MM.1S (cell line): Measurements from ENCODE around the gene B3GNT5.

Source experiments
- DNase-seq: peaks from one replicate; pipeline ENCODE4 v3.0.0-alpha.2; 2015
- H2AFZ ChIP-seq: fragments of 300-600 bp; sonication (generic); 2 replicates; pipeline ENCODE4 v1.6.0; 2016; ENCODE audit warnings: antibody characterized with exemption, low read length
- H3F3A ChIP-seq: fragments of 300-600 bp; sonication (generic); 2 replicates; pipeline ENCODE4 v1.6.1; 2016; ENCODE audit warnings: mild to moderate bottlenecking, antibody characterized with exemption, low read length, moderate library complexity, mixed read lengths; ENCODE audit not compliant: insufficient read depth
- H3K27ac ChIP-seq: fragments of 300-600 bp; sonication (generic); 2 replicates; pipeline ENCODE4 v1.5.1; 2016; ENCODE audit warnings: mild to moderate bottlenecking, low read length
- H3K27me3 ChIP-seq: fragments of 300-600 bp; sonication (generic); replicated peaks from 2 replicates; pipeline ENCODE4 v1.6.0; 2016; ENCODE audit warnings: low read length; ENCODE audit not compliant: insufficient read depth
- H3K36me3 ChIP-seq: fragments of 300-600 bp; sonication (generic); replicated peaks from 2 replicates; pipeline ENCODE4 v1.6.1; 2016; ENCODE audit warnings: mild to moderate bottlenecking, low read length, mixed read lengths; ENCODE audit not compliant: insufficient read depth
- H3K4me1 ChIP-seq: fragments of 300-600 bp; sonication (generic); 2 replicates; pipeline ENCODE4 v1.6.1; 2016; ENCODE audit warnings: low read length, mixed read lengths
- H3K4me2 ChIP-seq: fragments of 300-600 bp; sonication (generic); 2 replicates; pipeline ENCODE4 v1.6.0; 2016; ENCODE audit warnings: low read depth, low read length
- H3K4me3 ChIP-seq: fragments of 300-600 bp; sonication (generic); 2 replicates; pipeline ENCODE4 v1.5.1; 2016; ENCODE audit warnings: low read length, mixed read lengths
- H3K79me2 ChIP-seq: fragments of 300-600 bp; sonication (generic); 2 replicates; pipeline ENCODE4 v1.6.1; 2016; ENCODE audit warnings: mixed run types, low read length, mixed read lengths
- H3K9ac ChIP-seq: fragments of 300-600 bp; sonication (generic); 2 replicates; pipeline ENCODE4 v1.6.1; 2016; ENCODE audit warnings: low read length, mixed read lengths
- H3K9me2 ChIP-seq: fragments of 300-600 bp; sonication (generic); replicated peaks from 2 replicates; pipeline ENCODE4 v1.6.1; 2016; ENCODE audit warnings: mild to moderate bottlenecking, low read length, mixed read lengths; ENCODE audit not compliant: insufficient read depth
- H3K9me3 ChIP-seq: fragments of 300-600 bp; sonication (generic); replicated peaks from 2 replicates; pipeline ENCODE4 v1.6.1; 2016; ENCODE audit warnings: mild to moderate bottlenecking, low read length, mixed read lengths; ENCODE audit not compliant: insufficient read depth
- H4K20me1 ChIP-seq: fragments of 300-600 bp; sonication (generic); 2 replicates; pipeline ENCODE4 v1.6.1; 2016; ENCODE audit warnings: mild to moderate bottlenecking, low read length, moderate library complexity, mixed read lengths; ENCODE audit not compliant: insufficient read depth
- EZH2 ChIP-seq: fragments of 300-600 bp; sonication (generic); optimal IDR thresholded peaks from 2 replicates; pipeline ENCODE3; 2017; ENCODE audit warnings: low read depth, mild to moderate bottlenecking, antibody characterized with exemption, low read length, mixed read lengths
- EZH2phosphoT487 ChIP-seq: fragments of 300-600 bp; sonication (generic); IDR thresholded peaks from 2 replicates; pipeline ENCODE4 v1.6.1; 2018; ENCODE audit warnings: antibody characterized with exemption, low read length
- TF ChIP-seq, protein P1 (sequence below): fragments of 300-600 bp; sonication (generic); IDR thresholded peaks from 2 replicates; pipeline ENCODE4 v1.5.1; 2016; ENCODE audit warnings: antibody characterized with exemption, low read length, mixed read lengths

Gene B3GNT5

DNA sequence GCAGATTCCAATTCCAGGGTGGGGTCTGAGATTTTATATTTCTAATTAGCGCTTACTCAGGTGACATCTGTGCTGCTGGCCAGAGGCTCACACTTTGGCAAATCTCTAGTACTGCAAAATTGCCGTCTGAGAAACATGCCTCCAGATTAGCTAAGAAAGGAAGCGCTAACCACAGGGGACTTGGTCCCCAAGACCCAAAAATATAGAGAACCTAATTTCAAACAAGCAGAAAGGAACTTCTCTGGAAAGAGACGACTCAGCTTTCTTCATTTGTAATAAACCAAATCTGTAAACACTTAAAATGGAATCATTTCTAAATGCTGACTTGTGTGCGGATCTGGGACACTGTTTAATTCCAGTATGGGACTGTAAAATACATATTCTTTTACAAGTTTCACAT lies 55.7 kb downstream of the B3GNT5 start:
- Histone ChIP-seq H3K4me2 (no peak overlapping the region), H3K9me2 (no peaks in the 10 kb centered on the region)

DNA sequence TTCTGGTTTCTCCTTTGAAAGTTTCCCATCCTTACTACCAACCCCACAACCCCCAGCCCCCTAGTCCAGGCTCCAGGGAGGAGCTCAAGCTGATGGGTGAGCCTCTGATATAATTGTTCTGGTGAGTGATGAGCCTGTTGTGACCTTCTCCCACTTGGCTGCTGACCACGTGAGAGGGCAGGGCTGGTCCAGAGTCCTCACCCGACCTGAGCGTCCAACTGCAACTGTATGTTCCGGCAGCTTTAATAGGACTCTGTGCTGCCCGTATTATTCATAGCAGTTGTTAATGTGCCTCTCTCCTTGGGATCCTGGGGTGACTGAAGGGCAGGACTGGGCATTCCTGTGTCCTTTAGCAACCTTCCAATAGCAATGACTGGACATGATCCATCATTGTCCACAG lies 56.2 kb downstream of the B3GNT5 start:
- Histone ChIP-seq H3K9ac (no peak overlapping the region), H4K20me1 (no peaks in the 10 kb centered on the region), H3K4me1 (peaks cover 25% of the 10 kb centered on the region)

More for the DNA sequence above, 55.7 kb downstream of the B3GNT5 start:
- DNase-seq: no peak
- peaks cover 26% of the 10 kb centered on the region for H3F3A ChIP-seq
- H3K9me3 ChIP-seq: no peaks in the 10 kb centered on the region
- H3K27ac ChIP-seq: no peak overlapping the region
- H4K20me1 ChIP-seq: no peaks in the 10 kb centered on the region
- H3K36me3 ChIP-seq: no peaks in the 10 kb centered on the region
- no peak for TF ChIP-seq EZH2
- no peak for TF ChIP-seq EZH2phosphoT487
- TF ChIP-seq, protein P1, sequence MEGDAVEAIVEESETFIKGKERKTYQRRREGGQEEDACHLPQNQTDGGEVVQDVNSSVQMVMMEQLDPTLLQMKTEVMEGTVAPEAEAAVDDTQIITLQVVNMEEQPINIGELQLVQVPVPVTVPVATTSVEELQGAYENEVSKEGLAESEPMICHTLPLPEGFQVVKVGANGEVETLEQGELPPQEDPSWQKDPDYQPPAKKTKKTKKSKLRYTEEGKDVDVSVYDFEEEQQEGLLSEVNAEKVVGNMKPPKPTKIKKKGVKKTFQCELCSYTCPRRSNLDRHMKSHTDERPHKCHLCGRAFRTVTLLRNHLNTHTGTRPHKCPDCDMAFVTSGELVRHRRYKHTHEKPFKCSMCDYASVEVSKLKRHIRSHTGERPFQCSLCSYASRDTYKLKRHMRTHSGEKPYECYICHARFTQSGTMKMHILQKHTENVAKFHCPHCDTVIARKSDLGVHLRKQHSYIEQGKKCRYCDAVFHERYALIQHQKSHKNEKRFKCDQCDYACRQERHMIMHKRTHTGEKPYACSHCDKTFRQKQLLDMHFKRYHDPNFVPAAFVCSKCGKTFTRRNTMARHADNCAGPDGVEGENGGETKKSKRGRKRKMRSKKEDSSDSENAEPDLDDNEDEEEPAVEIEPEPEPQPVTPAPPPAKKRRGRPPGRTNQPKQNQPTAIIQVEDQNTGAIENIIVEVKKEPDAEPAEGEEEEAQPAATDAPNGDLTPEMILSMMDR: no peak
- H2AFZ ChIP-seq: no peak overlapping the region
- H3K79me2 ChIP-seq: no peaks in the 10 kb centered on the region
- H3K4me1 ChIP-seq: peaks cover 25% of the 10 kb centered on the region
- no peak overlapping the region for H3K9ac ChIP-seq
- H3K27me3 ChIP-seq: no peaks in the 10 kb centered on the region
- no peak overlapping the region for H3K4me3 ChIP-seq

DNA sequence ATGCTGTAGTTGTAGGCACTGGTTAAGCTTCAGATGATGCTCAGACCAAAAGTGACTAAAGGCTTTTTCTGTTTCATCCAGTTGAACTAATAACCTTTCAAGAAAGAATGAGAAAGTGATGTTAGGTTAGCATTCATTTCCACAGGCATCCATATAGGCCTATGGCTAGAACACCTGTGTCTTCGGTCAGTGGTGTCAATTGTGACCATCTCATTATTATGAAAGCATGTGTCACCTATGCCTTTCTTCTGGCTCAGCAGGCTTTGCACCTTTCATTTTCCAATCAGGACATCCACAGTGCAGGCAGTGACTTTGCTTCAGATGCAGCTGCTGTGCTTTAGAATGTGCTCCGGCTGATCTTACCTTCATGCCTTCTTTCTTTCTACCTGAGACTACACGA lies 57.9 kb downstream of the B3GNT5 start:
- H3K9me3 ChIP-seq: no peaks in the 10 kb centered on the region
- no peaks in the 10 kb centered on the region for H3K9me2 ChIP-seq
- no peaks in the 10 kb centered on the region for H3K27me3 ChIP-seq
- H3K9ac ChIP-seq: no peak overlapping the region
- no peak overlapping the region for H3K27ac ChIP-seq
- H4K20me1 ChIP-seq: no peaks in the 10 kb centered on the region
- H3K4me2 ChIP-seq: no peak overlapping the region
- peaks cover 23% of the 10 kb centered on the region for H3K4me1 ChIP-seq
- no peaks in the 10 kb centered on the region for H3K36me3 ChIP-seq
- H3F3A ChIP-seq: peaks cover 26% of the 10 kb centered on the region
- no peak overlapping the region for H2AFZ ChIP-seq
- TF ChIP-seq EZH2phosphoT487 (no peak), EZH2 (no peak)
- TF ChIP-seq, protein P1: no peak
- H3K79me2 ChIP-seq: no peaks in the 10 kb centered on the region
- H3K4me3 ChIP-seq: no peak overlapping the region
- DNase-seq: peak; percentile 79

More for the DNA sequence above, 56.2 kb downstream of the B3GNT5 start:
- peaks cover 26% of the 10 kb centered on the region for H3F3A ChIP-seq
- no peaks in the 10 kb centered on the region for H3K36me3 ChIP-seq
- peak; percentile 2 for DNase-seq
- H3K4me3 ChIP-seq: no peak overlapping the region
- TF ChIP-seq, protein P1: no peak
- TF ChIP-seq EZH2 (no peak), EZH2phosphoT487 (no peak)
- no peaks in the 10 kb centered on the region for H3K9me3 ChIP-seq
- H3K27ac ChIP-seq: no peak overlapping the region
- no peaks in the 10 kb centered on the region for H3K9me2 ChIP-seq
- no peaks in the 10 kb centered on the region for H3K79me2 ChIP-seq
- H3K27me3 ChIP-seq: no peaks in the 10 kb centered on the region
- H3K4me2 ChIP-seq: no peak overlapping the region
- no peak overlapping the region for H2AFZ ChIP-seq
